ENCODE data around the gene STK17A.
A peak's percentile ranks its signal among the peaks of the same experiment; 100 is the strongest.
"Not testable (repeated sequence)": the region's sequence is repeated elsewhere in the genome, so short reads cannot be mapped to it uniquely, and the experiment has no call there.

Gene STK17A

GRCh38 chr7:43660141-43660540 is 77.2 kb downstream of the STK17A start:
- no peak for DNase-seq

- no peak for DNase-seq
Observed at GRCh38 chr7:43664681-43665080, 81.8 kb downstream of the STK17A start.

- no peak for DNase-seq
Observed at GRCh38 chr7:43666938-43667337, 84.0 kb downstream of the STK17A start.

- DNase-seq, result no peak
Observed at GRCh38 chr7:43668035-43668434, 85.1 kb downstream of the STK17A start.

GRCh38 chr7:43669286-43670081 is 86.6 kb downstream of the STK17A start:
- peak; percentile 84 to 90 for DNase-seq

GRCh38 chr7:43671521-43671920 is 88.6 kb downstream of the STK17A start:
- DNase-seq, result no peak

- not testable (repeated sequence) for DNase-seq
Observed at GRCh38 chr7:43673243-43673976, 90.5 kb downstream of the STK17A start.

GRCh38 chr7:43674559-43675436 is 91.9 kb downstream of the STK17A start:
- DNase-seq, result no peak

Data from activated CD4-positive, alpha-beta T cell treated with anti-CD3 and anti-CD28 coated beads, Interleukin-2, amount 50 U/mL, for 48 hours (primary cell).